HEK293 (cell line): ENCODE measurements around the gene GPR84.

Source experiments
- GLI2 ChIP-seq: fragments of 450-650 bp; formaldehyde crosslinking; IDR thresholded peaks from 2 replicates; pipeline ENCODE4; 2017; ENCODE audit warnings: missing biosample characterization, missing genetic modification characterization, low read depth, borderline replicate concordance
- KLF1 ChIP-seq: fragments of 450-650 bp; formaldehyde crosslinking; IDR thresholded peaks from 2 replicates; pipeline ENCODE4 v1.5.1; 2016; ENCODE audit warnings: missing biosample characterization, missing genetic modification characterization
- OSR2 ChIP-seq: fragments of 450-650 bp; formaldehyde crosslinking; IDR thresholded peaks from 2 replicates; pipeline ENCODE4 v1.5.1; 2016; ENCODE audit warnings: missing biosample characterization, missing genetic modification characterization
- RBAK ChIP-seq: fragments of 450-650 bp; formaldehyde crosslinking; IDR thresholded peaks from 2 replicates; pipeline ENCODE4 v1.5.1; 2016; ENCODE audit warnings: missing biosample characterization, missing genetic modification characterization
- REPIN1 ChIP-seq: fragments of 450-650 bp; formaldehyde crosslinking; IDR thresholded peaks from 2 replicates; pipeline ENCODE4 v1.5.1; 2017; ENCODE audit warnings: missing biosample characterization, missing genetic modification characterization, low read depth
- WT1 ChIP-seq: fragments of 450-650 bp; formaldehyde crosslinking; IDR thresholded peaks from 2 replicates; pipeline ENCODE4 v1.5.1; 2016; ENCODE audit warnings: missing biosample characterization, missing genetic modification characterization
- ZBTB20 ChIP-seq: fragments of 450-650 bp; formaldehyde crosslinking; IDR thresholded peaks from 2 replicates; pipeline ENCODE4 v1.5.1; 2016; ENCODE audit warnings: missing biosample characterization, missing genetic modification characterization
- ZEB2 ChIP-seq: fragments of 450-650 bp; formaldehyde crosslinking; IDR thresholded peaks from 2 replicates; pipeline ENCODE4 v1.5.1; 2016; ENCODE audit warnings: missing biosample characterization, missing genetic modification characterization
- ZFP3 ChIP-seq: fragments of 450-650 bp; formaldehyde crosslinking; IDR thresholded peaks from 2 replicates; pipeline ENCODE4 v1.5.1; 2016; ENCODE audit warnings: low read depth, missing biosample characterization, missing genetic modification characterization
- ZNF133 ChIP-seq: fragments of 450-650 bp; formaldehyde crosslinking; IDR thresholded peaks from 2 replicates; pipeline ENCODE4 v1.5.1; 2016; ENCODE audit warnings: missing biosample characterization, missing genetic modification characterization
- ZNF155 ChIP-seq: fragments of 450-650 bp; formaldehyde crosslinking; IDR thresholded peaks from 2 replicates; pipeline ENCODE4 v1.5.1; 2016; ENCODE audit warnings: missing biosample characterization, missing genetic modification characterization
- ZNF311 ChIP-seq: fragments of 450-650 bp; formaldehyde crosslinking; IDR thresholded peaks from 2 replicates; pipeline ENCODE4 v1.5.1; 2017; ENCODE audit warnings: missing biosample characterization, missing genetic modification characterization, borderline replicate concordance
- ZNF350 ChIP-seq: fragments of 450-650 bp; formaldehyde crosslinking; IDR thresholded peaks from 2 replicates; pipeline ENCODE4 v1.5.0; 2017; ENCODE audit warnings: missing biosample characterization, mild to moderate bottlenecking, missing genetic modification characterization
- ZNF391 ChIP-seq: fragments of 450-650 bp; formaldehyde crosslinking; IDR thresholded peaks from 2 replicates; pipeline ENCODE4 v1.5.1; 2016; ENCODE audit warnings: low read depth, missing biosample characterization, missing genetic modification characterization, borderline replicate concordance
- ZNF394 ChIP-seq: fragments of 450-650 bp; formaldehyde crosslinking; IDR thresholded peaks from 2 replicates; pipeline ENCODE4 v1.5.1; 2016; ENCODE audit warnings: missing biosample characterization, missing genetic modification characterization, mild to moderate bottlenecking, moderate library complexity, borderline replicate concordance
- ZNF433 ChIP-seq: fragments of 450-650 bp; formaldehyde crosslinking; IDR thresholded peaks from 2 replicates; pipeline ENCODE4 v1.5.1; 2016; ENCODE audit warnings: missing biosample characterization, missing genetic modification characterization, low read depth
- ZNF596 ChIP-seq: fragments of 450-650 bp; IDR thresholded peaks from 2 replicates; pipeline ENCODE4 v1.5.0; 2018; ENCODE audit warnings: missing biosample characterization, mild to moderate bottlenecking, missing genetic modification characterization, moderate library complexity
- ZNF600 ChIP-seq: fragments of 450-650 bp; formaldehyde crosslinking; IDR thresholded peaks from 2 replicates; pipeline ENCODE4 v1.5.1; 2016; ENCODE audit warnings: missing biosample characterization, missing genetic modification characterization
- ZNF645 ChIP-seq: fragments of 450-650 bp; formaldehyde crosslinking; IDR thresholded peaks from 2 replicates; pipeline ENCODE4; 2016; ENCODE audit warnings: missing biosample characterization, missing genetic modification characterization
- ZNF660 ChIP-seq: fragments of 450-650 bp; IDR thresholded peaks from 2 replicates; pipeline ENCODE4 v1.5.1; 2018; ENCODE audit warnings: missing biosample characterization, mild to moderate bottlenecking, missing genetic modification characterization
- ZNF707 ChIP-seq: fragments of 450-650 bp; formaldehyde crosslinking; IDR thresholded peaks from 2 replicates; pipeline ENCODE4 v1.5.1; 2016; ENCODE audit warnings: missing biosample characterization, missing genetic modification characterization
- ZNF747 ChIP-seq: fragments of 450-650 bp; formaldehyde crosslinking; IDR thresholded peaks from 2 replicates; pipeline ENCODE4 v1.5.1; 2016; ENCODE audit warnings: missing biosample characterization, missing genetic modification characterization
- ZNF777 ChIP-seq: fragments of 450-650 bp; formaldehyde crosslinking; IDR thresholded peaks from 2 replicates; pipeline ENCODE4 v1.5.1; 2017; ENCODE audit warnings: missing biosample characterization, missing genetic modification characterization, borderline replicate concordance
- ZNF830 ChIP-seq: fragments of 450-650 bp; IDR thresholded peaks from 2 replicates; pipeline ENCODE4 v1.5.0; 2018; ENCODE audit warnings: missing biosample characterization, missing genetic modification characterization, low read depth, mild to moderate bottlenecking, moderate library complexity
- TF ChIP-seq, protein P1 (sequence below): fragments of 450-650 bp; formaldehyde crosslinking; IDR thresholded peaks from 2 replicates; pipeline ENCODE4 v1.5.1; 2016; ENCODE audit warnings: missing biosample characterization, missing genetic modification characterization, borderline replicate concordance
- TF ChIP-seq, protein P2 (sequence below): fragments of 450-650 bp; formaldehyde crosslinking; IDR thresholded peaks from 2 replicates; pipeline ENCODE4 v1.5.1; 2016; ENCODE audit warnings: missing biosample characterization, missing genetic modification characterization
- TF ChIP-seq, protein P3 (sequence below): fragments of 450-650 bp; formaldehyde crosslinking; conservative IDR thresholded peaks from 2 replicates; pipeline ENCODE4 v1.5.1; 2016; ENCODE audit warnings: low read depth, missing biosample characterization, missing genetic modification characterization
- TF ChIP-seq, protein P4 (sequence below): fragments of 450-650 bp; formaldehyde crosslinking; IDR thresholded peaks from 2 replicates; pipeline ENCODE4 v1.5.1; 2016; ENCODE audit warnings: missing biosample characterization, missing genetic modification characterization

The GPR84 gene

DNA sequence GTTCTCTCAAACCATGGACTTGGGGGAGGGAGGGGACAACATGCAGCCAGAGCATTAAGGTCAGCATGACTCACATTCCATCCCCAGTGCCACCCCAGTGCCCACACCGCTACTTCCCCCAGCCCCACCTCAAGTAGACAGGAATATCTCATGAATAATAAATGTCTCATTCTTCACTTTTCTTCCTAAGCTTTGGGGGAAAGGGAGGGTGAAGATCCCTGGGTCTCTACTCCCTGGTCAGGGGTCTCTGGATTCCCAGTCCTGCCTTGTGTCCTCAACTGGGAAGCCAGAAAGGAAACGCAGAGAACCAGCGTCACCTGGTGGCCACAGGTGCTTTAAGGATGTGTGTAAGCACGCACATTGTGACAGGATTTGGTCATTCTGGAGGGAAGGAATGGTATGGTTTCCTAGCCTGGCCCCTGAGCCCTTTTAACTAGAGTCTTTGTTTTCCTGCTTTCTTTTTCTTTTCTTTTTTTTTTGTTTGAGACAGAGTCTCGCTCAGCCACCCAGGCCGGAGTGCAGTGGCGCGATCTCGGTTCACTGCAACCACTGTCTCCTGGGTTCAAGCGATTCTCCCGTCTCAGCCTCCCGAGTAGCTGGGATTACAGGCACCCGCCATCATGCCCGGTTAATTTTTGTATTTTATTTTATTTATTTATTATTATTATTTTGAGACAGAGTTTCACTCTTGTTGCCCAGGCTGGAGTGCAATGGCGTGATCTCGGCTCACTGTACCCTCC, 3.4 kb downstream of the GPR84 start (continued):
- TF ChIP-seq ZNF777 (no peak), ZNF394 (tag by site-specific recombination) (no peak), WT1 (tag by site-specific recombination) (no peak), ZNF660 (peak; percentile 54), ZNF350 (no peak), GLI2 (no peak), ZNF596 (no peak), ZNF707 (no peak), ZNF645 (tag by site-specific recombination) (no peak), ZNF133 (tag by site-specific recombination) (no peak), ZNF600 (tag by site-specific recombination) (peak; percentile 96), ZNF155 (tag by site-specific recombination) (no peak), OSR2 (tag by site-specific recombination) (no peak), ZNF311 (tag by site-specific recombination) (no peak), ZEB2 (peak; percentile 31; the same call in 1 of the 2 replicates), ZNF830 (tag by site-specific recombination) (no peak), ZNF391 (tag by site-specific recombination) (no peak), RBAK (tag by site-specific recombination) (no peak), ZBTB20 (tag by site-specific recombination) (no peak), REPIN1 (no peak), ZFP3 (no peak), ZNF747 (tag by site-specific recombination) (no peak), ZNF433 (tag by site-specific recombination) (no peak), KLF1 (tag by site-specific recombination) (no peak)
- TF ChIP-seq, protein P1, sequence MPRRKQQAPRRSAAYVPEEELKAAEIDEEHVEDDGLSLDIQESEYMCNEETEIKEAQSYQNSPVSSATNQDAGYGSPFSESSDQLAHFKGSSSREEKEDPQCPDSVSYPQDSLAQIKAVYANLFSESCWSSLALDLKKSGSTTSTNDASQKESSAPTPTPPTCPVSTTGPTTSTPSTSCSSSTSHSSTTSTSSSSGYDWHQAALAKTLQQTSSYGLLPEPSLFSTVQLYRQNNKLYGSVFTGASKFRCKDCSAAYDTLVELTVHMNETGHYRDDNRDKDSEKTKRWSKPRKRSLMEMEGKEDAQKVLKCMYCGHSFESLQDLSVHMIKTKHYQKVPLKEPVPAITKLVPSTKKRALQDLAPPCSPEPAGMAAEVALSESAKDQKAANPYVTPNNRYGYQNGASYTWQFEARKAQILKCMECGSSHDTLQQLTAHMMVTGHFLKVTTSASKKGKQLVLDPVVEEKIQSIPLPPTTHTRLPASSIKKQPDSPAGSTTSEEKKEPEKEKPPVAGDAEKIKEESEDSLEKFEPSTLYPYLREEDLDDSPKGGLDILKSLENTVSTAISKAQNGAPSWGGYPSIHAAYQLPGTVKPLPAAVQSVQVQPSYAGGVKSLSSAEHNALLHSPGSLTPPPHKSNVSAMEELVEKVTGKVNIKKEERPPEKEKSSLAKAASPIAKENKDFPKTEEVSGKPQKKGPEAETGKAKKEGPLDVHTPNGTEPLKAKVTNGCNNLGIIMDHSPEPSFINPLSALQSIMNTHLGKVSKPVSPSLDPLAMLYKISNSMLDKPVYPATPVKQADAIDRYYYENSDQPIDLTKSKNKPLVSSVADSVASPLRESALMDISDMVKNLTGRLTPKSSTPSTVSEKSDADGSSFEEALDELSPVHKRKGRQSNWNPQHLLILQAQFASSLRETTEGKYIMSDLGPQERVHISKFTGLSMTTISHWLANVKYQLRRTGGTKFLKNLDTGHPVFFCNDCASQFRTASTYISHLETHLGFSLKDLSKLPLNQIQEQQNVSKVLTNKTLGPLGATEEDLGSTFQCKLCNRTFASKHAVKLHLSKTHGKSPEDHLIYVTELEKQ (tag by site-specific recombination): no peak
- TF ChIP-seq, protein P2, sequence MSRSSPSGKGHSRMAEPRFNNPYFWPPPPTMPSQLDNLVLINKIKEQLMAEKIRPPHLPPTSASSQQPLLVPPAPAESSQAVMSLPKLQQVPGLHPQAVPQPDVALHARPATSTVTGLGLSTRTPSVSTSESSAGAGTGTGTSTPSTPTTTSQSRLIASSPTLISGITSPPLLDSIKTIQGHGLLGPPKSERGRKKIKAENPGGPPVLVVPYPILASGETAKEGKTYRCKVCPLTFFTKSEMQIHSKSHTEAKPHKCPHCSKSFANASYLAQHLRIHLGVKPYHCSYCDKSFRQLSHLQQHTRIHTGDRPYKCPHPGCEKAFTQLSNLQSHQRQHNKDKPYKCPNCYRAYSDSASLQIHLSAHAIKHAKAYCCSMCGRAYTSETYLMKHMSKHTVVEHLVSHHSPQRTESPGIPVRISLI: no peak
- TF ChIP-seq, protein P3, sequence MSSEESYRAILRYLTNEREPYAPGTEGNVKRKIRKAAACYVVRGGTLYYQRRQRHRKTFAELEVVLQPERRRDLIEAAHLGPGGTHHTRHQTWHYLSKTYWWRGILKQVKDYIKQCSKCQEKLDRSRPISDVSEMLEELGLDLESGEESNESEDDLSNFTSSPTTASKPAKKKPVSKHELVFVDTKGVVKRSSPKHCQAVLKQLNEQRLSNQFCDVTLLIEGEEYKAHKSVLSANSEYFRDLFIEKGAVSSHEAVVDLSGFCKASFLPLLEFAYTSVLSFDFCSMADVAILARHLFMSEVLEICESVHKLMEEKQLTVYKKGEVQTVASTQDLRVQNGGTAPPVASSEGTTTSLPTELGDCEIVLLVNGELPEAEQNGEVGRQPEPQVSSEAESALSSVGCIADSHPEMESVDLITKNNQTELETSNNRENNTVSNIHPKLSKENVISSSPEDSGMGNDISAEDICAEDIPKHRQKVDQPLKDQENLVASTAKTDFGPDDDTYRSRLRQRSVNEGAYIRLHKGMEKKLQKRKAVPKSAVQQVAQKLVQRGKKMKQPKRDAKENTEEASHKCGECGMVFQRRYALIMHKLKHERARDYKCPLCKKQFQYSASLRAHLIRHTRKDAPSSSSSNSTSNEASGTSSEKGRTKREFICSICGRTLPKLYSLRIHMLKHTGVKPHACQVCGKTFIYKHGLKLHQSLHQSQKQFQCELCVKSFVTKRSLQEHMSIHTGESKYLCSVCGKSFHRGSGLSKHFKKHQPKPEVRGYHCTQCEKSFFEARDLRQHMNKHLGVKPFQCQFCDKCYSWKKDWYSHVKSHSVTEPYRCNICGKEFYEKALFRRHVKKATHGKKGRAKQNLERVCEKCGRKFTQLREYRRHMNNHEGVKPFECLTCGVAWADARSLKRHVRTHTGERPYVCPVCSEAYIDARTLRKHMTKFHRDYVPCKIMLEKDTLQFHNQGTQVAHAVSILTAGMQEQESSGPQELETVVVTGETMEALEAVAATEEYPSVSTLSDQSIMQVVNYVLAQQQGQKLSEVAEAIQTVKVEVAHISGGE (tag by site-specific recombination): no peak
- TF ChIP-seq, protein P4, sequence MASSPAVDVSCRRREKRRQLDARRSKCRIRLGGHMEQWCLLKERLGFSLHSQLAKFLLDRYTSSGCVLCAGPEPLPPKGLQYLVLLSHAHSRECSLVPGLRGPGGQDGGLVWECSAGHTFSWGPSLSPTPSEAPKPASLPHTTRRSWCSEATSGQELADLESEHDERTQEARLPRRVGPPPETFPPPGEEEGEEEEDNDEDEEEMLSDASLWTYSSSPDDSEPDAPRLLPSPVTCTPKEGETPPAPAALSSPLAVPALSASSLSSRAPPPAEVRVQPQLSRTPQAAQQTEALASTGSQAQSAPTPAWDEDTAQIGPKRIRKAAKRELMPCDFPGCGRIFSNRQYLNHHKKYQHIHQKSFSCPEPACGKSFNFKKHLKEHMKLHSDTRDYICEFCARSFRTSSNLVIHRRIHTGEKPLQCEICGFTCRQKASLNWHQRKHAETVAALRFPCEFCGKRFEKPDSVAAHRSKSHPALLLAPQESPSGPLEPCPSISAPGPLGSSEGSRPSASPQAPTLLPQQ: 0 out of 2 replicates have a peak, but pooled peaks have one; percentile 47
